K562 (cell line): ENCODE measurements around the gene RXRA.

Source experiments
- MBD2 ChIP-seq: sonication (generic); IDR thresholded peaks from 2 replicates; pipeline ENCODE4 v1.6.1; 2016; ENCODE audit warnings: low read depth, borderline replicate concordance
- POLR2A ChIP-seq: fragments of 450-650 bp; conservative IDR thresholded peaks from 2 replicates; pipeline ENCODE4 v1.6.1; 2016
- RFX7 ChIP-seq: fragments of 250-450 bp; sonication (Bioruptor Pico); IDR thresholded peaks from 2 replicates; pipeline ENCODE4 v1.5.1; 2021; ENCODE audit warnings: mild to moderate bottlenecking
- TEAD2 ChIP-seq: fragments of 450-650 bp; IDR thresholded peaks from 2 replicates; pipeline ENCODE4 v1.6.1; 2016; ENCODE audit warnings: missing genetic modification characterization, control low read depth, missing compliant biosample characterization
- TF ChIP-seq, protein P1 (sequence below): sonication (generic); formaldehyde crosslinking; IDR thresholded peaks from 2 replicates; pipeline ENCODE4 v1.8.1; 2022; ENCODE audit warnings: missing genetic modification reagents

DNA sequence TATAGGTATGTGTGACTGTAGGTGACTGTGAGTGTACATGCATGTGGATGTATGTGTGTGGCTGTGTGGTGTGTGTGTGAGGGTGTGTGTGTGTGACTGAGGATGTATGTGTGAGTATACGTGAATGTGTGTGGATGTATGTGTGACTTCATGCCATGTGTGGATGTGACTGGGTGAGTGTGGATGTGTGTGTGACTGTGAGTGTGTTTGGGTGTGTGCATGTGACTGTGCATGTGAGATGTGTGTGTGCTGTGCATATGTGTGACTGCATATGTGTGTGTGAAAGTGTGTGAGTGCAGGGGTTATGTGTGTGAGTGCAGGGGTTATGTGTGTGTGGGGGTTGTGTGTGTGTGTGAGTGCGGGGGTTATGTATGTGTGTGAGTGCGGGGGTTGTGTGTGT lies 42.3 kb downstream of the RXRA start:
- TF ChIP-seq TEAD2 (tag) (no peak), MBD2 (no peak), RFX7 (CRISPR knock-in tag) (no peak), POLR2A (no peak)
- TF ChIP-seq, protein P1, sequence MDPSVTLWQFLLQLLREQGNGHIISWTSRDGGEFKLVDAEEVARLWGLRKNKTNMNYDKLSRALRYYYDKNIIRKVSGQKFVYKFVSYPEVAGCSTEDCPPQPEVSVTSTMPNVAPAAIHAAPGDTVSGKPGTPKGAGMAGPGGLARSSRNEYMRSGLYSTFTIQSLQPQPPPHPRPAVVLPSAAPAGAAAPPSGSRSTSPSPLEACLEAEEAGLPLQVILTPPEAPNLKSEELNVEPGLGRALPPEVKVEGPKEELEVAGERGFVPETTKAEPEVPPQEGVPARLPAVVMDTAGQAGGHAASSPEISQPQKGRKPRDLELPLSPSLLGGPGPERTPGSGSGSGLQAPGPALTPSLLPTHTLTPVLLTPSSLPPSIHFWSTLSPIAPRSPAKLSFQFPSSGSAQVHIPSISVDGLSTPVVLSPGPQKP (CRISPR knock-in tag), result no peak
